Osteocyte (in vitro differentiated cells): ENCODE results near the gene HMG20A. TPM values are rescaled to one million over a fixed set of nuclear protein-coding genes. Genes with fewer than 3 reads are reported as not detected.

Experiments used
- DNase-seq: peaks from one replicate; pipeline ENCODE4 v3.0.0; 2021; ENCODE audit warnings: mixed read lengths; ENCODE audit not compliant: unreplicated experiment; ENCODE audit errors: extremely low spot score
- H3K27ac Mint-ChIP-seq: one replicate; pipeline ENCODE4 v1.8.0; 2021; ENCODE audit warnings: mild to moderate bottlenecking, mixed read lengths; ENCODE audit not compliant: unreplicated experiment
- H3K27me3 Mint-ChIP-seq: one replicate; pipeline ENCODE4 v1.8.0; 2021; ENCODE audit warnings: mixed read lengths; ENCODE audit not compliant: unreplicated experiment
- H3K36me3 Mint-ChIP-seq: one replicate; pipeline ENCODE4 v1.8.0; 2021; ENCODE audit warnings: mixed read lengths; ENCODE audit not compliant: unreplicated experiment
- H3K4me1 Mint-ChIP-seq: one replicate; pipeline ENCODE4 v1.8.0; 2021; ENCODE audit warnings: mixed read lengths; ENCODE audit not compliant: unreplicated experiment
- H3K4me3 Mint-ChIP-seq: one replicate; pipeline ENCODE4 v1.8.0; 2021; ENCODE audit warnings: mild to moderate bottlenecking, moderate library complexity, mixed read lengths; ENCODE audit not compliant: unreplicated experiment
- H3K9me3 Mint-ChIP-seq: one replicate; pipeline ENCODE4 v1.8.0; 2021; ENCODE audit warnings: mixed read lengths; ENCODE audit not compliant: unreplicated experiment
- total RNA-seq: library from RNA; stranded (reverse); gene quantifications from 2 replicates; pipeline ENCODE4 v1.2.1, GENCODE V29; 2021
- TF ChIP-seq, protein P1 (sequence below): fragments of 200-600 bp; sonication (generic); IDR thresholded peaks from 2 replicates; pipeline ENCODE4 v1.5.0; 2021; ENCODE audit warnings: antibody characterized with exemption, mild to moderate bottlenecking, moderate library complexity

HMG20A gene
- total RNA-seq, 1 donor from 2014 or later: 49.5 TPM

DNA sequence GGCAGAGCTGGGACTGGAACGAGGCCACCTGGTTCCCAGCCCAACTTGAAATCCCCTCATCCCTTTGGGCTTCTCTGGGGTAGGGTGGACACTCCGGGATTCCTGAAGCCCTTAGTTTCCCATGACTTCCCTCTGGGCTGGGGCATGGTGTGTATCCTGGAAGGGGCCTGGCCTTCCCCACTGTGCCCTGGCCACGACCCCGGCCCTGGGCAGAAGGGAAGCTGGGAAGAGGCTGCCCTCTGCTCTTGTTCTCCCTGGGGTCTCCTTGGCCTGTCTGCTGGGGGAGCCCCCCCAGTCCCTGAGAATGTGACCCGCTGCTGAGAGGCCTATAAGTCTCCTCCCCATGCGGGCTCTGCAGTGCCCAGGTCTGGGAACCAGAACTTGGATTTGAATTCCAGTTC lies 107.1 kb downstream of the HMG20A start:
- peaks cover 4% of the 10 kb centered on the region for H3K36me3 Mint-ChIP-seq
- H3K9me3 Mint-ChIP-seq: peaks cover 3% of the 10 kb centered on the region
- no peak overlapping the region for H3K4me3 Mint-ChIP-seq
- H3K4me1 Mint-ChIP-seq: peaks cover 43% of the 10 kb centered on the region
- DNase-seq: no peak
- TF ChIP-seq, protein P1, sequence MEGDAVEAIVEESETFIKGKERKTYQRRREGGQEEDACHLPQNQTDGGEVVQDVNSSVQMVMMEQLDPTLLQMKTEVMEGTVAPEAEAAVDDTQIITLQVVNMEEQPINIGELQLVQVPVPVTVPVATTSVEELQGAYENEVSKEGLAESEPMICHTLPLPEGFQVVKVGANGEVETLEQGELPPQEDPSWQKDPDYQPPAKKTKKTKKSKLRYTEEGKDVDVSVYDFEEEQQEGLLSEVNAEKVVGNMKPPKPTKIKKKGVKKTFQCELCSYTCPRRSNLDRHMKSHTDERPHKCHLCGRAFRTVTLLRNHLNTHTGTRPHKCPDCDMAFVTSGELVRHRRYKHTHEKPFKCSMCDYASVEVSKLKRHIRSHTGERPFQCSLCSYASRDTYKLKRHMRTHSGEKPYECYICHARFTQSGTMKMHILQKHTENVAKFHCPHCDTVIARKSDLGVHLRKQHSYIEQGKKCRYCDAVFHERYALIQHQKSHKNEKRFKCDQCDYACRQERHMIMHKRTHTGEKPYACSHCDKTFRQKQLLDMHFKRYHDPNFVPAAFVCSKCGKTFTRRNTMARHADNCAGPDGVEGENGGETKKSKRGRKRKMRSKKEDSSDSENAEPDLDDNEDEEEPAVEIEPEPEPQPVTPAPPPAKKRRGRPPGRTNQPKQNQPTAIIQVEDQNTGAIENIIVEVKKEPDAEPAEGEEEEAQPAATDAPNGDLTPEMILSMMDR: no peak
- H3K27me3 Mint-ChIP-seq: no peaks in the 10 kb centered on the region
- peak overlapping the region; percentile 87 for H3K27ac Mint-ChIP-seq

DNA sequence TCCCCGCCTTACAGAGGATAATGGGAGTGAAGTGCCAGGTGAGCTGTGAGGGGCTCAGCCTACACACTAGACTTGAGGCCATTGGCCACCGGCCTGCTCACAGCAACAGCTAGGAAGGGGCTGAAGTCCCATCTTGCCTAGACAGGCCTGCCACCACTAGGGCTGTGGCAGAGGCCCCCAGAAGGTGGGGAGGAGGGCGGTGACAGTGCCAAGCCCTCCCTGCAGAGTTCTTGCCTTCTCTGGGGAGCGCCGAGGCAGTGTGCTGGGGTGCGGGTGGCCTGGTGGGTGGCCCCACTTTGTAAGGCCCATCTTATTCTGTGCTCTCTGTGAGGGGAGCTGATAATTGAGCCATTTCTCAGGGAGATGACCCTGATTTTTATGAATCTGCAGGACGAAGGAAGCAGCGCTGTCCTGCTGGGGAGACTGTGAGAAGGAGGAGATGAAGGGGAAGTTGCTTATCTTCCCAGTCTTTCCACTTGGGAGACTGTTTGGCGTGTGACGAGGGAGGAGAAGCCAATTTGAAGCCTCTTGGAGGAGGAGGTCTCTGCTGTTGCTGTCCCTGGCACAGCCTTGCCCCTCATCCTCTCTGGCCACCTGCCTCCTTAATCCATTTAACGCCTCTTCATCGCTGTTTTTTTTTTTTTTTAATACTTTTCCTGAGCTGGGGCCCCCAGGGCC lies 107.7 kb downstream of the HMG20A start:
- peaks cover 4% of the 10 kb centered on the region for H3K36me3 Mint-ChIP-seq
- H3K4me3 Mint-ChIP-seq: no peak overlapping the region
- H3K4me1 Mint-ChIP-seq: peaks cover 46% of the 10 kb centered on the region
- TF ChIP-seq, protein P1: no peak
- peak overlapping the region; percentile 35 for H3K27ac Mint-ChIP-seq
- no peak for DNase-seq
- H3K27me3 Mint-ChIP-seq: no peaks in the 10 kb centered on the region
- peaks cover 3% of the 10 kb centered on the region for H3K9me3 Mint-ChIP-seq

DNA sequence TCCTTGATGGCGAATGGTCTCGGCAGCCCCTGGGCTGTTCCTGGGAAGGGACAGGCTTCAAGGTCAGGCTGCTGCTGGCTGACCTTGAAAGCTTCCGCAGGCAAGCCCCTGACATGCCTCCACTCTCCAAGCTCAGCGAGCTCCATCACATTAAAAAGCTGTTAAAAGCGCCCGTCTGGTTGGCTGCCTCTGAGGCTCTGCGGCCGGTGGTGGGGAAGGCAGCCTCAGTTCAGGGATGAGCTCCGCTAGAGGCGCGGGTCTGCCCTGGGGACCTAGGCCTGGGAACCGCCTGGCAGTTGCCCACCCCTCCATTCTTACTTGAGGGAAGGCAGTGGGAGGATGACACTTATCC lies 108.3 kb downstream of the HMG20A start:
- H3K4me3 Mint-ChIP-seq: no peak overlapping the region
- H3K9me3 Mint-ChIP-seq: peaks cover 3% of the 10 kb centered on the region
- no peak overlapping the region for H3K27ac Mint-ChIP-seq
- peaks cover 51% of the 10 kb centered on the region for H3K4me1 Mint-ChIP-seq
- no peak for DNase-seq
- H3K27me3 Mint-ChIP-seq: no peaks in the 10 kb centered on the region
- H3K36me3 Mint-ChIP-seq: peaks cover 4% of the 10 kb centered on the region
- TF ChIP-seq, protein P1: no peak

DNA sequence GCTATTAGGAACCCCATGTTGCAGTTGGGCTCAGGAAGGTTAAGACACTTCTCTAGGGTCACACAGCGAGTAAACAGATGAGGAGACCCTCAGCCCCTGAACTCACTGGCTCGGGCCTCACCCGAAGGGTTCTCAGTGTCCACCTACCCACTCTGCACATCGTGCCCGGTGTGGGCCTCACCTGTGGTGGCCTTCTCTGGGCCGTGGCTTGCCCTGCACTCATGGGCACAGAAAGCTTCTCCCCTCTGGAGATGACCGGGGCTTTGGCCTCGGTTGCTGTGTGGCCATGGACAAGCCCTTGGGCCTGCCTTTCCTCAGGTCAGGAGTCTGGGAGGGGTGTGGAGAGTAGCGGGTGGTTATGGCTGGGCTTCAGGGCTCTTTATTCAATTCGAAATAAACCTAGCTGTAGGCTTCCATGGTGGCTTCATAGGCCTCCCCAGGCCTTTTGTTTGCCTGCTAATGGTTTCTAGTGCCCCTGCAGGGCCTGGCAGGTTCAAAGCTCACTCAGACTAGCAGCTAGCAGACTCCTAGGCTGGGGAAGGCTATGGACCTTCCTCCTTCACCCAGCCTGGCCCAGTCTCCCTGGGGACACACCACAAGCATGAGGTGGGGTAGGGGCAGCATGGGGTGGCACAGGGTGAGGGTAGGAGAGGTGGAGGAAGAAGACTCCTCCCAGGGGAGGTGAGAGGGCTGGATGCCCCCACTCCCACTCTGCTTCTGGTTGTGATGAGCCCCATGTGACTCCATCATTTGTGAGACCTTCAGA lies 108.9 kb downstream of the HMG20A start:
- no peak for DNase-seq
- peaks cover 3% of the 10 kb centered on the region for H3K9me3 Mint-ChIP-seq
- no peak overlapping the region for H3K27ac Mint-ChIP-seq
- TF ChIP-seq, protein P1: no peak
- H3K36me3 Mint-ChIP-seq: peaks cover 4% of the 10 kb centered on the region
- peaks cover 53% of the 10 kb centered on the region for H3K4me1 Mint-ChIP-seq
- no peaks in the 10 kb centered on the region for H3K27me3 Mint-ChIP-seq
- H3K4me3 Mint-ChIP-seq: no peak overlapping the region

DNA sequence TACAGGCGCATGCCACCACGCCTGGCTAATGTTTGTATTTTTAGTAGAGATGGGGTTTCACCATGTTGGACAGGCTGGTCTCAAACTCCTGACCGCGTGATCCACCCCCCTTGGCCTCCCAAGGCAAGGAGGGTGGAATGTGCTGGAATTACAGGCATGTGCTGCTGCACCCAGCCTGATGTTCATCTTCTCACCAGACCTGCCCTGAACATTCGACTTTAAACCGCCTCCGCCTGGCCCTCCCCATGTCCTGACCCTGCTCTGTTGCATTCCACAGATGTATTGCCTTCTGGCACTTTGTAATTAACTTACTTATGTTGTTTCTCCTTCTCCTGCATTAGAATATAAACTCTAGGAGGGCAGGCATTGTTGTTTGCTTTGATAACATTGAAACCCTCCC lies 109.9 kb downstream of the HMG20A start:
- peaks cover 3% of the 10 kb centered on the region for H3K9me3 Mint-ChIP-seq
- H3K27ac Mint-ChIP-seq: no peak overlapping the region
- H3K4me1 Mint-ChIP-seq: peaks cover 51% of the 10 kb centered on the region
- no peak for DNase-seq
- H3K27me3 Mint-ChIP-seq: no peaks in the 10 kb centered on the region
- TF ChIP-seq, protein P1: no peak
- no peak overlapping the region for H3K4me3 Mint-ChIP-seq
- H3K36me3 Mint-ChIP-seq: peaks cover 4% of the 10 kb centered on the region
